ENCODE data around the gene CRYGD.
"Not testable (repeated sequence)": the region's sequence is repeated elsewhere in the genome, so short reads cannot be mapped to it uniquely, and the experiment has no call there.

The CRYGD gene

GRCh38 chr2:208129744-208130711, 5.7 kb upstream of the CRYGD start, which contains the start of gene CRYGC:
CRYGC (minus strand) TSS chr2:208129828; CDS start chr2:208129792, 36 bp downstream.
- DNase-seq = no peak

DNA sequence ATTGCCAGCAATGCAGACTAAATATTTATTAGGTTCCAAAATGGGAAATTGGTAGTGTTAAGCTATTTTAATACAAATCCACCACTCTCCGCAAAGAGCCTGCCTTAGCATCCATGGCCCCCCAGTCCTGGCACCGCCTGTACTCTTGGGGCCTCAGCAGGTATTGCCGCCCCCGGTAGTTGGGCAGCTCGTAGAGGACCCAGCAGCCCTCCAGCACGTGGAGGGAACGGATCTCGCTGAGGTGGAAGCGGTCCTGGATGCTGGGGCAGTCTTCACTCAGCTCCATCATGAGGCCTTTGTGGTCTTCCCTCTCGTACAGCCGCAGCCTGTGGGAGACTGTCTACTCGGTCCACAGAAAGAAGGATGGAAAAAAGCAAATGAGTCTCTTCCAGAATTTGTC, 3.8 kb upstream of the CRYGD start:
- DNase-seq = no peak

DNA sequence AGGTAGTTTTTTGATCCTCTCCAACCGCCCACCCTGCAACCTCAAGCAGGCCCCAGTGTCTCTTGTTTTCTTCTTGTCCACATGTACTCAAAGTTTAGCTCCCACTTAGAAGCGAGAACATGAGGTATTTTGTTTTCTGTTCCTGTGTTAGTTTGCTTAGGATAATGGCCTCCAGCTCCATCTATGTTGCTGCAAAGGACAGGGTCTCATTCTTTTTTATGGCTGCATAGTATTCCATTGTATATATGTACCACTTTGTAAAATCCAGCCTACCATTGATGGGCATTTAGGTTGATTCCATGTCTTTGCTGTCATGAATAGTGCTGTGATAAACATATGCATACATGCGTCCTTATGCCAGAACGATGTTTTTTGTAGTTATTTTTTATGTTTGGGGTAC, 2.8 kb upstream of the CRYGD start:
- no peak for DNase-seq

- no peak for DNase-seq
Measured at GRCh38 chr2:208125251-208125650, 927 bp upstream of the CRYGD start.

DNA sequence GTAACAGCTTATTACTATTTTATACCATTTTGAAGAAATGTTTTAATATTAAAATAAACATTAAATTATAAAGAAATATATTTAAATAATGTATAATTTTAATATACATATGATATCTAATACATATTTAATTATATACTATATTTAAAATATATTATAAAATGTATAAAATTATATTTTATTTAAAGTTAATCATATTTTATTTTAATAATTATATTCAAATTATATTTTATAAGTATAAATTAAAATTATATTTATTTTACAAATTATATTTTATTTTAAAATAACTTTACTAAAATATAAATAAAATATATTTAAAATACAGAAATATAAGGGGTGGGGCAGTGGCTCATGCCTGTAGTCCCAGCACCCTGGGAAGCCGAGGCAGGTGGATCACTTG, 2.1 kb downstream of the CRYGD start:
- DNase-seq = no peak

- no peak for DNase-seq
Measured at GRCh38 chr2:208118918-208119317, 5.4 kb downstream of the CRYGD start.

- not testable (repeated sequence) for DNase-seq
Measured at GRCh38 chr2:208117390-208117789, 6.9 kb downstream of the CRYGD start.

DNA sequence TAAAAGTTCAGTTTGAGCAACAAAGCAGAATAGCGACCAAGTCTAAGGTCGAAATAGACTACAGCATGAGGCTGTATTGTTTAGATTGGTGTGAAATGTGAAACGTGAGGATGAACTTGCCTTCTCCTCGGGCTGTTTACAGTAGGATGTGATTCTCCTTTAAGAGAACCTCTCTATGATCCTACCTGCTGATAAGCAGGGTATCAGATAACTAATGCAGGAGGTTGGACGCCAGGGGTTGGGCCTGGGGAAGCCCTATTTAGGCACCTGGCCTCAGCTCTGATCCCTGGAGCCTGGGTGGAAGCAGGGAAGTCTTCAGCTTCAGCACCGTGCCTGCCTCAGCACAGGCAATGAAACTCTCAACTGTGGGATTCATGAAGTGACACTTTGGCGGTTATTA, 11.4 kb downstream of the CRYGD start:
- DNase-seq = no peak

DNA sequence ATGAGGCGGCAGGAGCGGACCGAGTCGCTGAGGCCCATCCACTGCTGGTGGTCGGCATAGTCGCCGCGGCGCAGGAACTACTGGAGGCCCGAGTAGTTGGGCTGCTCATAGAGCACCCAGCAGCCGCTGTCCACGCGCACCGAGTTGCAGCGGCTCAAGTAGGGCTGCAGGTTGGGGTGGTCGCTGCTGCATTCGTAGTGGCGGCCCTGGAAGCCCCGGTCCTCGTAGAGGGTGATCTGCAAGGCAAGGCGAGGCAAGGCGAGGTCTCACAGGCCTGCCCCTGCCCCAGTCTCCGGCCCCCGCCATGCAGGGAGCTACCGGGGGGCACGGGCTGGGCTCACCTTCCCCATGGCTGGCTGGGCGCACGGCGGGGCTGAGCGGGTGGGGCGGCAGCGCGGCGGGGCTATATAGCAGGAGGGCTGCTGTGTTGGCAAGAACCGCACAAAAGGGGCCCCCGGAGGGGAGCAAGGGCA, 12.0 kb downstream of the CRYGD start:
- not testable (repeated sequence) for DNase-seq

DNA sequence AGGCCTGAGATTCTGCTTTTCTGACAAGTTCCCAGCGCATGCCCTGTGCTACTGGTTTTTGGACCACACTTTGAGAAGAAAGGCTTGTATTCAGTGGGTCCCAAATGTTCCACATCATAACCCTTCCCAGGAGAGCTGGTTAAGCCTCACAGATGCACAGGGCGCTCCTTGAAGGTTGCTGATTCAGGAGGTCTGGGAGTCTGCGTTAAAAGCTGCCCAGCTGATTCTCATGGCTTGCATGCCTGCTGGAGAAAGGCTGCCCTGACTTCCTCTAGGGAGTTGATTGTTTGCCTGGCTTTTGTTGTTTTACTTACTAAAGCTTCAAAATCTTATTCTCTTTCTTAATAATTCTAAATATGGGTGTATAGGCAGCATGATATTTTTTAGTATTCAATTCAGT, 20.7 kb downstream of the CRYGD start:
- DNase-seq = no peak

GRCh38 chr2:208101716-208102631, 22.4 kb downstream of the CRYGD start:
- DNase-seq = no peak

GRCh38 chr2:208099682-208100470, 24.4 kb downstream of the CRYGD start:
- DNase-seq = no peak

DNA sequence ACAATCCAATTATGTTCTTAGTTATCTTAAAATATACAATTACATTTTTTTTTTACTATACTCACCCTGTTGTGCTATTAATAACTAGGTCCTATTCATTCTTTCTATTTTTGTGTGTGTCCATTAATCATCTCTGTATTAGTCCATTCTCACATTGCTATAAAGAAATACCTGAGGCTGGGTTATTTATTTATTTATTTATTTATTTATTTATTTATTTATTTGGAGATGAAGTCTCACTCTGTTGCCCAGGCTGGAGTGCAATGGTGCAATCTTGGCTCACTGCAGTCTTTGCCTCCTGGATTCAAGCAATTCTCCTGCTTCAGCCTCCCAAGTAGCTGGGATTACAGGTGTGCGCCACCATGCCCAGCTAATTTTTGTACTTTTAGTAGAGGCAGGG, 25.6 kb downstream of the CRYGD start:
- DNase-seq = not testable (repeated sequence)

DNA sequence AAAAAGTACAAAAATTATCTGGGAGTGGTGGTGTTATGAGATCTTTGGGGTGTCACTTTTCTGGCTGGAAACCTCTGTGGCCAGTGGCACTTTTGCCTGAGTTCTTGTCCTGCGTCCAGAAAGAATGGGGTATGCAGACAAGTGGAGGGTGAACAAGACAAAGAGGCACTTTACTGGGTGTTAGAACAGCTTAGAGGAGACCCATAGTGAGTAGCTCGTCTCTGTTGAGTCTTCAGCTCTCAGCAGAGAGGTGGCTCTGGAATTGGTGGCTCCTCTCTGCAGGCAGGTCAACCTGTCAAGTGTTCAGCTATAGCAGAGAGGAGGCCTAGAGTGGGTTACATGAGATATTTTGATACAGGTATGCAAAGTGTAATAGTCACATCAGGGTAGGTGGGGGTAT, 26.1 kb downstream of the CRYGD start:
- DNase-seq = no peak

- DNase-seq = no peak
Measured at GRCh38 chr2:208097801-208098200, 26.5 kb downstream of the CRYGD start.

DNA sequence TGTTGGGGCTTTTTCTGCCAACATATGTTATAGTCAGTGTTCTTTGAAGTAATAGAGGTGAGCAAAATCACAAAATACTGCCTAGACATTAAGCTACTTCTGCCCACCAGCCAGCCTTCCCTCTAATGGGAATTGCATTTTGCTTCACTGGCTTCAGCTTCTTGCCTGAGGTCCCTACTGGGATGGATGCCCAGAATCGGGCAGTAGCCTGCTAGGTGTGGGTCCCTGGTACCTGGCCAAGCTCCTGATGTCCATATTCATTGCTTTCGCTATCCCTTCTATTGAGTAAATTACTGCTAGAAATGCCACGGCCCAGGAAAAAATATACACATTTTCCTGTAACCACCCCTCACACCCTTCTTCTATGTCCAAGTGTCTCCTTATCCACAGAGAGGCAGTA, 27.0 kb downstream of the CRYGD start:
- no peak for DNase-seq

- DNase-seq = no peak
Measured at GRCh38 chr2:208096080-208096479, 28.2 kb downstream of the CRYGD start.

GRCh38 chr2:208093128-208093527, 31.2 kb downstream of the CRYGD start:
- DNase-seq = no peak

DNA sequence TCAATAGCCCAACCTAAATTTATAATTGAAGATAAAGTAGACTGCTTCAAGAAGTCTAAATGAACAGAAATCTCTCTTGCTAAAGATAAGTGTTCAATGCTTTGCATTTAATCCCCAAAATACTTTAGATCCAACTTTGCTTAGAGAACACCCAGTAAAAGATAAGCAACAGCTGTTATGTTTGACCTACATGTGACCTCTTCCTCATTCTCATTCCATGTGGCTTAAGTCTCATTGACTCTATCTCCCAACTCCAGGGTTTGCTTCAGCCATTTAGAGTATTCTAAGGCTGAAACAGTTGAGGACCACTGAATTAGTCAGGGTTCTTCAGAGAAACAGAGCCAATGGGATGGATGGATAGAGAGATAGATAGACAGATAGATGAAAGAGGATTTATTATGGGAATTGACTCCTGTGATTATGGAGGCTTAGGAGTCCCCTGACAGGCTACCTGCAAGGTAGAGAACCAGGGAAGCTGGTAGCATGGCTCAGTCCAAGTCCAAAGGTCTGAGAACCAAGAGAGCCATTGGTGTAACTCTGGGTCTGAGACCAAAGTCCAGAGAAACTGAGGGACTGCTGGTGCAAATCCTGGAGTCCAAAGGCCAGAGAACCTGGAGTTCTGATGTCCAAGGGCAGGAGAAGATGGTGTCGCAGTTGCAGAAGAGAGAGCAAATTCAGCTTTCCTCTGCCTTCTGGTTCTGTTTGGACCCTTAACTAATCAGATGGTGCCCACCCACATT, 32.1 kb downstream of the CRYGD start:
- no peak for DNase-seq

DNA sequence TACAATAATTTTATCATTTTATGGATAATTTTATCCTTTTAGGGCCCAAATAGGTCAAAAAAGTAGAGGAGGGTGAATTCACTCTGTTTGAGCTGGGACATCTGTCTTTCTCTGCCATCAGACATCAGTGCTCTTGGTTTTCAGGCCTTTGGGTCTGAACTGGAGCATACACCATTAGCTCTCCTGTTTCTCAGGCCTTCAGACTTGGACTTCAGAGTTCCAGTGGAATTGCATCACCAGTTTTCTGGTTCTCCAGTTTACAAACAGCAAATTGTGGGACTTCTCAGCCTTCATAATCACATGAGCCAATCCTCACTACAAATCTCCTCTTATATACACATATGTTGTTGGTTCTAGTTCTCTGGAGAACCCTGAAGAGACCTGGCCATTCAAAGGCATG, 33.9 kb downstream of the CRYGD start:
- no peak for DNase-seq

DNA sequence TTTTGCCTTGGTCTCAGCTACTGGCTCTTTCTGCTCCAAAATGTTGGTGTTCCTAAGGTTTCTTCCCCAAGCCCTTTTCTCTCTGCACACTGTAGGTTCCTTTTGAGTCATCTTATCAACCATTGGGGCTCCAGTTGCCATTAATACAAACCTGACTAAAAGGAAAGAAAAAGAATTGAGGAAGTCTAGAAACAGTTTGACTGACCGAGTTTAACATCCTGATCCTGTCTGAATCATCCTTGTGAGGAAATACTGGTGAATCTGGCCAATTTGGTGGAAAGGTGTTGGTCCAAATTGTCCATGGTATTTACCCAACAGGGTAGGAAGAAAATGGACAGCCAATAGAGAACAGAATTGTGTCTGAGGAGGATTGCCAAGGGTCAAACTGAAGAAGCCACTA, 38.3 kb downstream of the CRYGD start:
- no peak for DNase-seq

GRCh38 chr2:208083807-208084206, 40.5 kb downstream of the CRYGD start:
- DNase-seq = no peak
